IMR-90 (cell line): ENCODE results near the gene ELMOD3. TPM values are rescaled to one million over a fixed set of nuclear protein-coding genes. Genes with fewer than 3 reads are reported as not detected.

Experiments
- ATAC-seq: fragments of 200-7000 bp; cut with Tn5 transposase; 2 replicates; pipeline ENCODE4 v1.9.1; 2020; ENCODE audit warnings: low read depth, mild to moderate bottlenecking, moderate library complexity
- BruUV-seq: library from RNA; stranded (reverse); fragments of 400-500 nt; replicated peaks from 2 replicates; lab custom pipeline; 2021; lab: Mats Ljungman, UMichigan
- CTCF ChIA-PET: fragments of 300-600 bp; formaldehyde crosslinking; extraction: SDS; loops from one replicate; lab custom pipeline; 2021; ENCODE audit warnings: antibody characterized with exemption; lab: Yijun Ruan, JAX
- POLR2A ChIA-PET: fragments of 300-600 bp; sonication (Branson Sonifier 250); formaldehyde crosslinking; loops from one replicate; lab custom pipeline; 2022; ENCODE audit warnings: antibody characterized with exemption; ENCODE audit not compliant: unreplicated experiment; lab: Charles Lee
- DNase-seq: peaks from one replicate; pipeline ENCODE4 v3.0.0; 2013
- H2AFZ ChIP-seq: replicated peaks from 2 replicates; pipeline ENCODE3; 2013; ENCODE audit warnings: low read length, mild to moderate bottlenecking; ENCODE audit not compliant: poor library complexity
- H2AK5ac ChIP-seq: 2 replicates; pipeline ENCODE4 v1.6.1; 2013; ENCODE audit warnings: low read depth, low read length, inconsistent platforms
- H2AK9ac ChIP-seq: replicated peaks from 2 replicates; pipeline ENCODE3; 2013; ENCODE audit warnings: mild to moderate bottlenecking, low read depth, low read length, moderate library complexity; ENCODE audit not compliant: poor library complexity
- H2BK120ac ChIP-seq: 2 replicates; pipeline ENCODE4 v1.6.1; 2013; ENCODE audit warnings: low read depth, low read length, inconsistent platforms
- H2BK15ac ChIP-seq: 3 replicates; pipeline ENCODE4 v1.6.1; 2013; ENCODE audit warnings: low read depth, low read length, inconsistent platforms
- H2BK20ac ChIP-seq: 2 replicates; pipeline ENCODE4 v1.6.1; 2013; ENCODE audit warnings: low read depth, mild to moderate bottlenecking, inconsistent platforms, low read length, moderate library complexity
- H2BK5ac ChIP-seq: 2 replicates; pipeline ENCODE4 v1.6.1; 2013; ENCODE audit warnings: mild to moderate bottlenecking, low read depth, low read length, inconsistent platforms; ENCODE audit not compliant: poor library complexity, severe bottlenecking
- H3K14ac ChIP-seq: replicated peaks from 2 replicates; pipeline ENCODE4 v1.6.1; 2013; ENCODE audit warnings: low read depth, low read length, inconsistent platforms
- H3K18ac ChIP-seq: 2 replicates; pipeline ENCODE4 v1.6.1; 2013; ENCODE audit warnings: low read depth, low read length, control low read depth
- H3K23ac ChIP-seq: 2 replicates; pipeline ENCODE4 v1.6.1; 2013; ENCODE audit warnings: low read depth, low read length, inconsistent platforms
- H3K27ac ChIP-seq: 2 replicates; pipeline ENCODE4 v1.5.1; 2013; ENCODE audit warnings: mild to moderate bottlenecking, control low read depth, low read length; ENCODE audit not compliant: insufficient read depth
- H3K27me3 ChIP-seq: 2 replicates; pipeline ENCODE4 v1.6.1; 2013; ENCODE audit warnings: low read length; ENCODE audit not compliant: control insufficient read depth, insufficient read depth
- H3K36me3 ChIP-seq: 2 replicates; pipeline ENCODE4 v1.6.1; 2013; ENCODE audit warnings: low read length, mixed read lengths; ENCODE audit not compliant: control insufficient read depth, insufficient read depth
- H3K4ac ChIP-seq: 2 replicates; pipeline ENCODE4 v1.6.1; 2013; ENCODE audit warnings: low read depth, low read length, inconsistent platforms
- H3K4me1 ChIP-seq: 2 replicates; pipeline ENCODE4 v1.6.1; 2013; ENCODE audit warnings: low read length, mixed read lengths; ENCODE audit not compliant: control insufficient read depth, insufficient read depth
- H3K4me2 ChIP-seq: 2 replicates; pipeline ENCODE4 v1.6.1; 2013; ENCODE audit warnings: low read depth, mild to moderate bottlenecking, control low read depth, low read length, moderate library complexity
- H3K4me3 ChIP-seq: 2 replicates; pipeline ENCODE4 v1.5.1; 2013; ENCODE audit warnings: low read depth, mild to moderate bottlenecking, control low read depth, low read length, moderate library complexity; ENCODE audit not compliant: insufficient read depth
- H3K56ac ChIP-seq: 2 replicates; pipeline ENCODE4 v1.6.1; 2013; ENCODE audit warnings: low read length, inconsistent platforms; ENCODE audit not compliant: insufficient read depth; ENCODE audit errors: extremely low read depth
- H3K79me1 ChIP-seq, 2 experiments: 2 replicates each; pipeline ENCODE4 v1.6.1; 2013; ENCODE audit warnings: low read length in 2 of 2, inconsistent platforms in 1 of 2, low read depth in 1 of 2
- H3K9ac ChIP-seq: 2 replicates; pipeline ENCODE4 v1.6.1; 2013; ENCODE audit warnings: low read depth, low read length, control low read depth
- H3K9me1 ChIP-seq: 2 replicates; pipeline ENCODE4 v1.6.1; 2013; ENCODE audit warnings: low read length, inconsistent platforms; ENCODE audit not compliant: insufficient read depth
- H3K9me3 ChIP-seq: 2 replicates; pipeline ENCODE4 v1.6.1; 2013; ENCODE audit warnings: low read length; ENCODE audit not compliant: control insufficient read depth, insufficient read depth
- H4K20me1 ChIP-seq: 2 replicates; pipeline ENCODE4 v1.6.1; 2013; ENCODE audit warnings: low read length, inconsistent platforms; ENCODE audit not compliant: insufficient read depth
- H4K5ac ChIP-seq: 2 replicates; pipeline ENCODE4 v1.6.1; 2013; ENCODE audit warnings: mild to moderate bottlenecking, low read depth, low read length, control low read depth
- H4K8ac ChIP-seq, 2 experiments: 2 replicates each; pipeline ENCODE4 v1.6.1; 2013; ENCODE audit warnings: low read depth in 2 of 2, low read length in 2 of 2, control low read depth in 1 of 2, inconsistent platforms in 1 of 2
- H4K91ac ChIP-seq: 2 replicates; pipeline ENCODE4 v1.6.1; 2013; ENCODE audit warnings: low read depth, low read length, inconsistent platforms; ENCODE audit not compliant: insufficient read depth
- BHLHE40 ChIP-seq: fragments of 150-350 bp; IDR thresholded peaks from 2 replicates; pipeline ENCODE4 v1.6.1; 2016; ENCODE audit warnings: mild to moderate bottlenecking, low read depth, low read length
- CTCF ChIP-seq: conservative IDR thresholded peaks from 2 replicates; pipeline ENCODE4 v1.5.1; 2012; ENCODE audit warnings: mild to moderate bottlenecking, low read depth, low read length, improper control_type of control experiment
- FOS ChIP-seq: fragments of 150-350 bp; IDR thresholded peaks from 2 replicates; pipeline ENCODE4 v1.6.1; 2016; ENCODE audit warnings: low read depth, low read length
- MAFK ChIP-seq: IDR thresholded peaks from 2 replicates; pipeline ENCODE4 v1.6.1; 2012; ENCODE audit warnings: low read depth, low read length, improper control_type of control experiment
- MAZ ChIP-seq: IDR thresholded peaks from 2 replicates; pipeline ENCODE4 v1.6.1; 2012; ENCODE audit warnings: low read depth, mild to moderate bottlenecking, low read length, improper control_type of control experiment, moderate library complexity, borderline replicate concordance
- MXI1 ChIP-seq: IDR thresholded peaks from 2 replicates; pipeline ENCODE4 v1.6.1; 2012; ENCODE audit warnings: low read depth, mild to moderate bottlenecking, low read length, moderate library complexity, borderline replicate concordance
- NFE2L2 ChIP-seq: fragments of 150-350 bp; IDR thresholded peaks from 2 replicates; pipeline ENCODE4 v1.6.1; 2016; ENCODE audit warnings: low read depth, mild to moderate bottlenecking, low read length
- RAD21 ChIP-seq: IDR thresholded peaks from 2 replicates; pipeline ENCODE4 v1.6.1; 2012; ENCODE audit warnings: low read length, improper control_type of control experiment
- RCOR1 ChIP-seq: IDR thresholded peaks from 2 replicates; pipeline ENCODE4 v1.6.1; 2012; ENCODE audit warnings: mild to moderate bottlenecking, low read length, improper control_type of control experiment; ENCODE audit not compliant: insufficient replicate concordance
- SMC3 ChIP-seq: fragments of 150-350 bp; IDR thresholded peaks from 2 replicates; pipeline ENCODE4 v1.6.1; 2016; ENCODE audit warnings: low read depth, mild to moderate bottlenecking, antibody characterized with exemption, low read length, moderate library complexity
- USF2 ChIP-seq: fragments of 150-350 bp; IDR thresholded peaks from 2 replicates; pipeline ENCODE4 v1.6.1; 2017; ENCODE audit warnings: mild to moderate bottlenecking, antibody characterized with exemption, low read length, low read depth
- WGBS, 2 experiments: methylation state at CpG; one replicate each; pipeline versions ENCODE4 v1.1.5 to v1.1.7; 2013; ENCODE audit warnings: missing lambda C conversion rate in 2 of 2; ENCODE audit not compliant: insufficient read length in 1 of 2; ENCODE audit errors: extremely low coverage in 2 of 2; 5-methylcytosine and 5-hydroxymethylcytosine counted together
- dilution Hi-C: fragments of 300-500 bp; cut with HindIII; formaldehyde crosslinking; loops from one replicate; pipeline ENCODE4 v1.14.3; 2018; ENCODE audit warnings: low sequenced_read_pairs; ENCODE audit not compliant: unreplicated experiment
- in situ Hi-C: fragments of 300-500 bp; cut with MboI; formaldehyde crosslinking; loops from 3 replicates; pipeline ENCODE4 v1.14.3; 2019; ENCODE audit warnings: low sequenced_read_pairs, inconsistent platforms, mixed read lengths
- intact Hi-C: fragments of 100-400 bp; cut with micrococcal nuclease; formaldehyde crosslinking; loops from 2 replicates; pipeline ENCODE4 v1.10.0; 2022
- polyA plus RNA-seq, 3 experiments: library from polyadenylated mRNA; depleted of rRNA; stranded (reverse); fragments of >200 nt; gene quantifications; 2 replicates each; pipeline ENCODE4 v1.2.3, GENCODE V29; 2012; ENCODE audit warnings: low replicate concordance in 1 of 3
- total RNA-seq: library from RNA; depleted of rRNA; stranded (reverse); fragments of >200 nt; gene quantifications from 2 replicates; pipeline ENCODE4 v1.2.3, GENCODE V29; 2012
- TF ChIP-seq, protein P1 (sequence below): fragments of 150-350 bp; IDR thresholded peaks from 2 replicates; pipeline ENCODE4 v1.6.1; 2016; ENCODE audit warnings: low read depth, mild to moderate bottlenecking, low read length, moderate library complexity, borderline replicate concordance

Gene ELMOD3
- total and polyA plus RNA-seq, 2 of the 4 experiments (the other 2 are of a cell fraction): 13.1 to 20.7 TPM

DNA sequence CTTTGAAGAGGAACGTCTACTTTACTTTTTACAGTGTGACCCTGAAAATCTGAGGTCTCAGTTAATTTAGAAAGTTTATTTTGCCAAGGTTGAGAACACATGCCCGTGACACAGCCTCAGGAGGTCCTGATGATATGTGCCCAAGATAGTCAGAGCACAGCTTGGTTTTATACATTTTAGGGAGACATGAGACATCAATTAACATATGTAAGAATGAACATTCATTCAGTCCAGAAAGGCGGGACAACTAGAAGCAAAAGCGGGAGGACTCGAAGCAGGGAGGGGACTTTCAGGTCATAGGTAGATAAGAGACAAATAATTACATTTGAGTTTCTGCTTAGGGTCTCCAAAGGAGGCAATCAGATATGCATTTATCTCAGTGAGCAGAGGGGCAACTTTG, 23.7 kb downstream of the ELMOD3 start:
- no peak overlapping the region for H4K5ac ChIP-seq
- POLR2A ChIA-PET: no interaction called here
- H2AK9ac ChIP-seq: no peak overlapping the region
- no peak overlapping the region for H4K91ac ChIP-seq
- 82% methylated on average over 3 of the region's 5 CpGs; no CpG with 5 or more reads in 1 of the 2 experiments for WGBS, 2 experiments
- H3K27ac ChIP-seq: no peak overlapping the region
- DNase-seq (no peak), ATAC-seq (no peak)
- no peak overlapping the region for H3K4me2 ChIP-seq
- H3K27me3 ChIP-seq: no peaks in the 10 kb centered on the region
- H2BK20ac ChIP-seq: no peak overlapping the region
- no peak overlapping the region for H3K14ac ChIP-seq
- H3K4ac ChIP-seq: no peak overlapping the region
- H2AK5ac ChIP-seq: no peak overlapping the region
- dilution Hi-C loops (no loop called here), intact Hi-C loops (no loop called here), in situ Hi-C loops (no loop called here)
- H3K9me3 ChIP-seq: no peaks in the 10 kb centered on the region
- H2BK15ac ChIP-seq: no peak overlapping the region
- peaks cover 9% of the 10 kb centered on the region for H3K36me3 ChIP-seq
- no peak overlapping the region for H3K56ac ChIP-seq
- peaks cover 6% of the 10 kb centered on the region for H3K9me1 ChIP-seq
- no peak overlapping the region for H2AFZ ChIP-seq
- CTCF ChIA-PET: no interaction called here
- 0 out of 4 replicates have a peak, but pooled peaks cover 0 to 4% of the 10 kb centered on the region in 2 experiments for H3K79me1 ChIP-seq
- no peak overlapping the region for H3K18ac ChIP-seq
- BruUV-seq: no TSS peak
- H3K9ac ChIP-seq: no peak overlapping the region
- no peak overlapping the region for H3K23ac ChIP-seq
- H3K4me1 ChIP-seq: peaks cover 11% of the 10 kb centered on the region
- H3K4me3 ChIP-seq: no peak overlapping the region
- no peak overlapping the region for H2BK120ac ChIP-seq
- no peak overlapping the region for H2BK5ac ChIP-seq
- H4K20me1 ChIP-seq: no peaks in the 10 kb centered on the region; the same call in 1 of the 2 replicates
- TF ChIP-seq BHLHE40 (no peak), SMC3 (no peak), RAD21 (no peak), FOS (no peak), RCOR1 (no peak), MXI1 (no peak), MAFK (no peak), NFE2L2 (no peak), USF2 (no peak), MAZ (no peak), CTCF (no peak)
- TF ChIP-seq, protein P1, sequence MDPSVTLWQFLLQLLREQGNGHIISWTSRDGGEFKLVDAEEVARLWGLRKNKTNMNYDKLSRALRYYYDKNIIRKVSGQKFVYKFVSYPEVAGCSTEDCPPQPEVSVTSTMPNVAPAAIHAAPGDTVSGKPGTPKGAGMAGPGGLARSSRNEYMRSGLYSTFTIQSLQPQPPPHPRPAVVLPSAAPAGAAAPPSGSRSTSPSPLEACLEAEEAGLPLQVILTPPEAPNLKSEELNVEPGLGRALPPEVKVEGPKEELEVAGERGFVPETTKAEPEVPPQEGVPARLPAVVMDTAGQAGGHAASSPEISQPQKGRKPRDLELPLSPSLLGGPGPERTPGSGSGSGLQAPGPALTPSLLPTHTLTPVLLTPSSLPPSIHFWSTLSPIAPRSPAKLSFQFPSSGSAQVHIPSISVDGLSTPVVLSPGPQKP: no peak
- no peak overlapping the region for H4K8ac ChIP-seq
